Measurements from ENCODE around the gene SH2D2A.
A peak's percentile ranks its signal among the peaks of the same experiment; 100 is the strongest.

The SH2D2A gene

DNA sequence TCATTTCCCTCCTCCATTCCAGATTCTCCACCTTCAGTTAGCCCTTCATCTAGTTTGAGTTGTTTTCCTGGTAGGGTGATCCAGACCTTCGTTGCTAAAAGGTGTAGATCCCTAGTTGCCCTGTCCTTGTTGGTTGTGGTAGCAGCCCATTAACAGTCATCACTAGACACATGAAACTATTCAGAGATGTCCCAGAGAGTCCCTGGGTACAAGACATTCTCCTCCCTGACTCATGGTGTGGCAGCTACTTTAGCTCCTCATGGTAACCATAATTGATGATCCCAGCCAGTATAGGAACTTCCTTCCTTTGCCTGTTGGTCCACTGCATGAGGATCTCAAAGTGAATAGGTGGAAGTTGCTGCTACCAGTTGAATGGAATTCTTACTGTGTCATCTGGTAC is 6.0 kb upstream of the SH2D2A start:
- no peak for DNase-seq

DNA sequence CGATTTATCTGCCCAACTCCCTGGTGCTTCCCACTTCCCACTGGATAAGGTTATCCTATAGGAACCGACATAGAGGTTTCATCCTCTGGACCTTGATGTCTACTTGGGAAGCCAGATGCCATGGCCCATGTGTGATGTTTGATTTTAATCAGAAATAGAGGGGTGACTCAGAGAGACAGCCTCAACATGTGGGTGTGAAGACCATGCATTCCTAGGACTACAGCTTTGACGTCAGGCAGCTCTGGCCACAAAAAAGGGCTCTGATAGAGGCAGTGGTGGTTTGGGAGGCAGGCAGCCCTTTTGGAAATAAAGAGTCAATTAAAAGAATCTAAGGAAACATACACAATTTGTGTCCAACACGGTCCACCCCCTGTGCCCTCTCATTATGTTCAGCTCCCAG is 5.2 kb upstream of the SH2D2A start:
- DNase-seq: peak in 1 of 5 experiments; percentile 66

DNA sequence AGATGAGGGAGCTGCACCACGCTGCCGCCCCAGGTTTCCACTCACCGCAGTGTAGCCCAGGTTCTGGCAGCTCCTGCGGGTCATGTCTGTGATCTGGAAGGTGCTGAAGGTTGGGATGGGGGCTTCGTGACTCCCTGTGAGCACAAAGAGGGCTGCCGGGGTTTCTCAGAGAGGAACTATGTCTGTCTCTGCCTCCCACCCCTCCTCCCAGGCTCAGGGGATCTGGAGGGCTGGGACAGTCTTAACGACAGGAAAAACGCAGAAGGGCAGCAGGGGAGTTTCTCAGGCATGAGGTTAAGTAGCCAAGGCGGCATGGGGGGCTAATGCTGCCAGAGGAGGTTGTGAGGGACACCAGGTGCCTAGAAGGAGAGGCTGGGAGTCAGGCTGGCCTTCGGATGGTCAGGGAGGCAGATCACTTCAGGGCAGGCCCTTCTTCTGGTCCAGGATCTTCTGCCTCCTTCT is 656 bp downstream of the SH2D2A start:
- peak in 1 of 5 experiments; percentile 43 for DNase-seq

DNA sequence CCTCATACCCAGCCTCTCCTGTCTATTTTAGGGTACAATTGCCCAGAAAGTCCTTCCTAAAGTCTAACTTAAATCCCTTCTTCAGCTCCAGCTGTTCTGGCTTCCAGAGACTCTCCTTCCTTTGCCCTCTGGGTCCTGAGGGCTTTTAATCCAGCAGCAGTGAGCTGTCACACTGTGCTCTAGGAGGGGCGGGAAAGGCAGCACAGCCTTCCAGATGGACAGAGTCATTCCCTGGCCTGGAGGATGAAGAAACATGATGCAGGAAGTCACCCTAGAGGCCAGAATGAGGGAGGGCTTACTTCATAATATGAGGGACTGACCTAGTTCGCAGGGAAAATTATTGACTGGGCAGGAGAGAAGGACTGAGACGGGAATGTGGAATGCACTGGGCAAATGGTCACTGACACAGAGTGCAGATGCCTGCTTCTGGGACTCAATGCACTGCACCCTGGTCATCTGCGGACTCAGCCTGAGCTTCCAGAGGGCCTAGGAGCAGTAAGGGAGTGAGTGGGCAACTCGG is 1.3 kb downstream of the SH2D2A start:
- no peak for DNase-seq

- DNase-seq: peak in 2 of 5 experiments; percentile 32 to 50
These were observed 1.9 kb downstream of the SH2D2A start for GRCh38 chr1:156814571-156815260.

DNA sequence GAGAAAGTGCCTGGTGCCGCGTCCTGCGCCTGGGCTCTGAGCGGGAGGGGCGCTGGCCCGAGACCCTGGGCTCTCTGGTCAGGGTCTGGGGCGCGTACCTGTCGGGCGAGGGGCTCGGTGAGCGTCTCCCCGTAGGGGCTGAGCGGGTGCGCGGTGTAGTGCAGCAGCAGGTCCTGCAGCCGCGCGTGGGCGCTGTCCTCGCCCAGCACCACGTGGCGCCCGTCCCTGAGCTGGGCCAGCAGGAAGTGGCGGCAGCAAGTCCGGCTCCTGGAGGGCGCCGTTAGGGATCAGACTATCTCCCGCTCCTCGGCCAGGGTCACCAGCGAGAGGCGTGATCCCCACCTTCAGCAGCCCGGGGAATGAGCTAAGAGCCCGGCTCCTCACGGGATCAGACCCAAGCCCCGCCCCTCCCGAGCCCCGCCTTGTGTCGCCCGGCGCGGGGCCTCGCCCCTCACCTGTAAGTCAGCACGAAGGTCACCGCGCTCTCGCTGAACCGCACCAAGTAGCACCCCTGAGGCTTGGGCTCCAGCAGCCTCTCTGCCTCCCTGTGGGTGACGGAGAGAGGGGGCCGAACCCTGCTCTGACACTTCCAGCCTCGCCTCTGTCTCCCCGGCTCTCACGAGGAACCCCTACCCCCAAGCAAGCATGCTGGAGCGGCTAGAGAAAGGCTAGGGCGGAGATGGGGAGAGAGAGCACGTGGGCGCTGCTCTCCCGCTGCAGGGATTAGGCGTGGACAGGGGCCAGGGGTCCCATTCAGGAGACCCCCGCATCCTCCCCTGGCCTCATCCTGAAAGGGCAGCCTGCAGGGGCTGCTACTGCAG is 2.7 kb downstream of the SH2D2A start:
- peak; percentile 48 to 86 (median 72) for DNase-seq

DNA sequence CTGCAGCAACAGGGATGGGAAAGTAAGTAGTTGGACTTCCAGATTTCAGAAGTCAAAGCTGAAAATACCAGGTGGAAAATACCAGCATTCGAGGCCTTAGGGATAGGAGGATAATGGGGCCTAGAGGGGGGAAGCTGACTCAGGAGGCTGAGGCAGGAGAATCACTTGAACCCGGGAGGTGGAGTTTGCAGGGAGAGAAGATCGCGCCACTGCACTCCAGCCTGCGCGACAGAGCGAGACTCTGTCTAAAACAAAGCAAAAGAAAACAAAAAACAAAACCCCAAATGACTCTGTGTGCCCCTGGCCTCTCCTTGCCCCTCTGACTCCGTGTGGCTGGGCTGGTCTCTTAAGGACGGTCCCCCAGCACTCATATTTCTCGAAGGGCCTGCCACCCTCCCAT is 3.4 kb downstream of the SH2D2A start:
- DNase-seq: no peak

- DNase-seq: no peak
These were observed 4.2 kb downstream of the SH2D2A start for GRCh38 chr1:156812293-156812990.

GRCh38 chr1:156811168-156811567 is 5.5 kb downstream of the SH2D2A start:
- DNase-seq: no peak

DNA sequence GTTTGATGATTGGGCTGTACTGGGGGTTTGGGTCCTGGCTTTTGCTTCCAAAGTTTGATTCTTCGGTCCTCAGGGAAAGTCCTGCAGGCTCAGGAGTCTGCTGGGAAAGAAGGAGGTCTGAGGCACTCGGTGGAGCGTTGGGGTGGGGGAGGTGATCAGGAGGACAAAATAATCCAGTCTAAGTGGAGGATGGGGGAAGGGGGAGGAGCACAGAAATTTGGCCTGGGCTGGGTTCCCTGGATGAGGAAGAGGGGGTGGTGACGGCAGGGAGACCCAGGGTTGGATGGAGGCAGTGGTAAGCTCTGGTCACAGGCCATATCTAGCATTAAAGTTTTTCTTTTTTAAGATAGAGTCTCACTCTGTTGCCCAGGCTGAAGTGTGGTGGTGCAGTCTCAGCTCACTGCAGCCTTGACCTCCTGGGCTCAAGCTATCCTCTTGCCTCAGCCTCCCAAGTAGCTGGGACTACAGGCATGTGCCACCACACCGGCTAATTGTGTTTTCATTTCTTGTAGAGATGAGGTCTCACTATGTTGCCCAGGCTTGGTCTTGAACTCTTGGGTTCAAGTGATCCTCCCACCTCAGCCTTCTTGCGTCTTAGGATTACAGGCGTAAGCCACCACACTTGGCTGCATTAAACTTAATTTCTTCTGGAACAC is 6.8 kb downstream of the SH2D2A start:
- no peak for DNase-seq

DNA sequence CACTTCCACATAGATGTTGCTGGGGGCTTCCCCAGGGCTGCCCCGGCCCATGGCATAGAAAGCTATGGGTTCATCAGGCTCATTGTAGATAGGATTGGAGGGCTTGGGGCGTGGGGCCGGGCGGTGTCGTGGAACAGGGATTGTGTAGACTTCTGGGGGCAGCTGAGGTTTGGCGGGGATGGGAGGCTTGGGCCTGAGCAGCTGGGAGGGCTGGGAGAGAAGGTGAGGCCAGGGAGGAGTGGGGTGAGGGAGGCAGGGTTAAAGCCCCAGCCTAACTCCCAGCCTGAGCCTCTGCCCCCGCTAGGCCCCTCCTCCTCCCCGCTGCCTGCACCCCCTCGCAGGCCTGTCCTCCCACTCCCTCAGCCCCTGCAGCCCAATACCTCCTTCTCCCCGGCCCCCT is 7.4 kb downstream of the SH2D2A start:
- no peak for DNase-seq

DNA sequence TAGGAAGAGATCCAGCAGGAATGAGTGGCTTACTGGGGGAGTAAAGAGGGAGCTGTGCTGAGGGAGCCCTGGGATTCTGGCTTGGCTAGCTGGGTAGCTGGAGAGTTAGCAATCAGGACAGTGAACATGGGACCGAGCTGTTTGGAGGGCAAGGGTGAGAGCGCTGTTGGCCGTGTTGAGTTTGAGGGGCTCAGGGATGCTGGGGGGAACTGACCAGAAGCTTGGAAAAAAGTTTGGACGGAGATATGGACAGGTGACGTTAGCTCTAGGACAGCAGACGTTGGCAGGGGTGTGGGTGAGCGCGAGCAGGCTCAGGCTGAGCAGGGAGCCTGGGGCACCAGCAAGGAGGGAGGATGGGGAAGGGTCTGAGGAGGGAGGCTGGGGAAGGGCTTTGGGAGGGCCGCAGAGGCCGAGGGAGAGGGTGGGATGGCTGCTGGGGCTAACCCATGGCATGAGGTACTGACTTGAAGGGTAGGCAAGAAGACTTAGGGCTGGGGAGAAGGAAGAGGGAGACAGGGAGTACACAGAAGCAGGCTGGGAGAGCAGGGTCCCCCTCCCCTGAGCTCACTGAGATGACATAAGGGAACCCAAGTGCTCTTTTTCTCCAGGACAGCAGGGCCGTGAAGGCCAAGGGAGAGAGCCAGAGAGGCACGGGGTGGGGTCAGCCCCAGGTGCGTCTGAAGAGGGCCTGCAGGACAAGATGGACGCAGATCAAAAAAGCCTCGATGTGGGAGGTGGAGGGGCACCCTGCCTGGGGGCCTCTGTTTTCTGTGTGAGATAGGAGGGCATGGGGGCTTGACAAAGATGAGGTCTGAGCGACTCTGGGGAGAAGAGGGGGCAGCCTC is 8.2 kb downstream of the SH2D2A start:
- no peak for DNase-seq

DNA sequence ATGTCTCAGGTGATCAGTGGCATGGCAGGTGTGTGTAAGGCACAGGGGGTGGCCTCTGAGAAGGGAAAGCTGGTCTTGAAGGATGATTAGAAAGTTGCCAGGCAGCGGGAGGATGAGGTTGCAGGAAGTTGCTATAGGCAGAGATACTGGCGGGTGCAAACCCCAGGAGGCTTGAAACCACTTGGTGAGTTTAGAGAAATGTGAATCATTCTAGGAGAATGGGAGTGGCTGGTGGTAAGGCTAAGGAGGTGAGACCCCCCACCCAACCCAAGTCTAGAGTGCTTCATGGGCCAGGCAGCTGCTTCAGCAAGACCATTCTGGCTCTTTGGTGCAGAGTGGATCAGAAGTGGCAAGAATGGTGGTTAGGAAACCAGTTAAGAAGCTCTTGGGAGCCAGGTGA is 9.0 kb downstream of the SH2D2A start:
- peak in 2 of 5 experiments; percentile 15 to 82 for DNase-seq

DNA sequence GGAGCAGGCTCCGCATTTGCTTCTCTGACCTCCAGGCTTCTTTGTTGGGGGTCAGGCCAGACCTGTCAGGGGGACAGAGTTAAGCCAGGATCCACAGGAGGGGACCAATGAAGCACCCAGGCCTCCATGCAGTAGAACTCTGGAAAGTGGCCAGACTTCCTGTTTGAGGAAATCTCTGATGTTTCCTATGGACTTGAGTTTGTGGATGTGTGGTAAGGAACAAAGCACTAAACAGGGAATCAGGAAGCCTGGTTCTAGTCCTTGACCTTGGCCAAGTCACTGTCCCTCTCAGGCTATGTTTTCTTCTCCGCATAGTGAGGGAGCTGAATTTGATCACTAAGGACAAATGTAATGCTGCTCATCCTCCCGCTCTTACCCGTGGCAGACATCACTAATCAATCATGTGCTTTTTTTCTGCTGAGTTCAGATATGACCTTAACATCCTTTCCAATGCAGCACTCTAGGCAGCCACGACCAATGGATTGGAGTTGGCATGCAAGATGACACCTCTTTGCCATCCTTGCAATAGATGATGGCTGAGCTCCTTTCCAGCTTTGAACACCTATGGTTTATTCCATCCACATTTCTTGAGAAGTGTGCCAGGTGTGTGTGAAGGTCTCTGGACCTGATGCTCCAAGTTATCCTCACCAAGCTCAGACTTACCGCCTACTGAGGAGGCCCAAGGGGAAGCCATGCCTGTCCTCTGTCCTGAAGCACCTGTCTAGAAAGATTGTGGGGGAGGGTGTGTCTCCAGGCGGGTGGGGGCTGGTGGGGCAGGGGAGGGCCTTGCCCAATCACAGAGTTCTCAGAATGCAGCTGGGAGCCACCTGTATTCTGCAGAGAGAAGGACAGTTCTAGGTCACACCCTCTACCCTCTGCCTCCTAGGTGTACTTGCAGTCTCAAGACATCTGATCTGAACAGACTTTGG is 9.9 kb downstream of the SH2D2A start:
- DNase-seq: no peak

DNA sequence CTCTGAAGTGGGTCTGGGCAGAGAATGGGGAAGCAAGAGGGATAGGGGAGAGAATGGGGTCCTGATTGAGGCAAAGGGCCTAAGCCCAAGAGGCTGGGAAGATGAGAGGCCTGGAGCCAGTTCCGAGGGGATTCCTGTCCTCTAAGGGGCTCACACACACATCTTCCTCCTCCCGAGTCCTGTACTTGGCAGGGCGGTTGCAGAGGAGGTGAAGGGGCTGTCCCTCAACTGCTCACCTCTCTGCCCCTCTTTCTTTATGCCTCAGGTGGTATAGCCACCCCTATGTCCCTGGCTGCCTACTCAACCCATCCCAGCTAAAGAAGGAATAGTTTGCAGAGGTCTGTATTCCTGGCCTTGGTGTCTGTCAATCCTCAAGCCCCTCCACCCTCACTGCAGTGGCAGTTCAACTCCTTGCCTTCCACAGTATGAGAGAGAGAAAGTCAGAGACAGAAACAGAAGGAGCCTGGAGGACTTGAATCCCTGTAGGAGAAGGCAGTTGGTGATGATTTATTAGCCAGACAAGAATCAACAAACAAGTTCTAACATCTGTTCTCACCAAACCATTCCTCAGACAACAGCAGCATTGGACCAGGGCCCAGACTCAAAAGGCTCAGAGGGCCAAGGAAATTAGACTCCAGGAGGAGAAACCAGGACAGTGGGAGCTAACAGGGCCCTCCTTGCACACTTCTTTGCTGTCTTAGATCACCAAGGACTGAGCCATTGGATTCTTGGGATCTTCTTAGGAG is 10.7 kb downstream of the SH2D2A start:
- no peak for DNase-seq

DNA sequence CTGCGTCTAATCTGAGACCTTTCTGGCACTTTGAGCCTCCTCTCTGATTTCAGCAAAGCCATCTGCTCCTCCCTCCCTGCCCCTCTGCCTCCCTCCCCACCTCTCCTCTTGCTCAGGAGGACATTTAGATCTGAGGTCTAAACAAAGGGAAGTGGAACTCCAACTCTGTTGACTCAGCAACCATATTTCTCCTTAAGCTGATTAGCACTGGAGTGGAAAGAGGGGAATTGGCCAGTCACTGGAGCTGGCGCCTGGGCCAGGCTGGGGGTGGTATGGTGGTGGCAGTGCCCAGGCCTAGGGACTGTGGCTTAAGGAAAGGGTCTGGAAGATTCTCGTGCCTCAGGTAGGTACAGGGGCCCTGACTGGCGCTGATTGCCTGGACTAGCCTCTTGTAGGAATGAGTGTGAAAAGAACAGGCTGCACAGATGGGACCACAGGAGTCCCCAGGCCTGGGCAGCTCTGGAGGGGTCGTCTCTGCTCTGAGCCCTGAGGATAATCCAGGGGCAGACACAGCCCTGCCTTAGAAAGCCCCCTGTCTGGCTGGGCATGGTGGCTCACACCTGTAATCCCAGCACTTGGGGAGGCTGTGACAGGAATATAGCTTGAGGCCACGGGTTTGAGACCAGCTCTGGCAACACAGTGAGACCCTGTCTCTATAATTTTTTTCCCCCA is 11.9 kb downstream of the SH2D2A start:
- no peak for DNase-seq

DNA sequence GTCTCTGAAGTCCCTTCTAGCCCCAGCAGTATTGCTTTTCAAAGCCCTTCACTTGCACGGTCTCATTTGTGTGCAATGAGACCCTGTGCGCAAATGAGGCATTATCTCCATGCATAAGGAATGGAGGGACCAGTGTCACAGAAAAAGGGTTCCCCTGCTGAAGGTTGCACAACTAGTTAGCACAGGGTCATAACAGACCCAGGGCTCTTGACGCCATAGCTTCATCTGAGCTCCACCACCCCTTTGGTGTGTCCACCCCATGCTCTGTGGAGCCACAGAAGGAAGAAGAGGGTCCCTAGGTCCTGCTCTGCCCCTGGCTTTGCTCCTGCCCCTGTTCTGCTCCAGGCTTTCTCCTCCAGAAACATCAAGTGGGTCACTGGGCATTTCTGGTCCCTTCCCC is 12.6 kb downstream of the SH2D2A start:
- no peak for DNase-seq

- no peak for DNase-seq
These were observed 13.4 kb downstream of the SH2D2A start for GRCh38 chr1:156803086-156803851.
